ENCODE results near the gene NUDT5. TPM values are rescaled to one million over a fixed set of nuclear protein-coding genes. Genes with fewer than 3 reads are reported as not detected.

Gene NUDT5
- total and polyA plus RNA-seq, 2 of the 8 experiments (the other 6 are each of a cell fraction or from before 2014, with no cell fraction given): 130 to 134 TPM

GRCh38 chr10:12144538-12144937 is 51.2 kb downstream of the NUDT5 start (continued):
- no peak for TF ChIP-seq CHD7 (IDR thresholded peaks at IDR 0.05; ENCODE audit: insufficient replicate concordance, low read length)
- TF ChIP-seq KDM4A (IDR thresholded peaks at IDR 0.05; ENCODE audit: low read depth, low read length, severe bottlenecking): no peak
- no peak for TF ChIP-seq RAD21 (IDR thresholded peaks at IDR 0.05 in 1 of 2, conservative IDR thresholded peaks at IDR 0.05 in 1 of 2; ENCODE audit: low read depth in 2 of 2, low read length in 2 of 2)
- TF ChIP-seq EZH2 (IDR thresholded peaks at IDR 0.05; ENCODE audit: low read depth, low read length, severe bottlenecking): no peak
- TF ChIP-seq HDAC2 (IDR thresholded peaks at IDR 0.05; ENCODE audit: borderline replicate concordance in 1 of 2, low read depth in 2 of 2, low read length in 2 of 2): no peak
- no peak for TF ChIP-seq SIN3A (conservative IDR thresholded peaks at IDR 0.05 in 1 of 2, IDR thresholded peaks at IDR 0.05 in 1 of 2; ENCODE audit: low read depth in 1 of 2, low read length in 2 of 2)
- TF ChIP-seq SUZ12 (IDR thresholded peaks at IDR 0.05; ENCODE audit: low read length): no peak
- no peak for TF ChIP-seq JUND (IDR thresholded peaks at IDR 0.05; ENCODE audit: low read length)

All from H1 (cell line).